GM10847 (cell line): Measurements from ENCODE around the gene NT5C1A.

Source experiments
- POLR2A ChIP-seq: IDR thresholded peaks from 2 replicates; pipeline ENCODE4 v1.6.1; 2011; ENCODE audit not compliant: insufficient read length; ENCODE audit errors: extremely low read depth

NT5C1A gene

DNA sequence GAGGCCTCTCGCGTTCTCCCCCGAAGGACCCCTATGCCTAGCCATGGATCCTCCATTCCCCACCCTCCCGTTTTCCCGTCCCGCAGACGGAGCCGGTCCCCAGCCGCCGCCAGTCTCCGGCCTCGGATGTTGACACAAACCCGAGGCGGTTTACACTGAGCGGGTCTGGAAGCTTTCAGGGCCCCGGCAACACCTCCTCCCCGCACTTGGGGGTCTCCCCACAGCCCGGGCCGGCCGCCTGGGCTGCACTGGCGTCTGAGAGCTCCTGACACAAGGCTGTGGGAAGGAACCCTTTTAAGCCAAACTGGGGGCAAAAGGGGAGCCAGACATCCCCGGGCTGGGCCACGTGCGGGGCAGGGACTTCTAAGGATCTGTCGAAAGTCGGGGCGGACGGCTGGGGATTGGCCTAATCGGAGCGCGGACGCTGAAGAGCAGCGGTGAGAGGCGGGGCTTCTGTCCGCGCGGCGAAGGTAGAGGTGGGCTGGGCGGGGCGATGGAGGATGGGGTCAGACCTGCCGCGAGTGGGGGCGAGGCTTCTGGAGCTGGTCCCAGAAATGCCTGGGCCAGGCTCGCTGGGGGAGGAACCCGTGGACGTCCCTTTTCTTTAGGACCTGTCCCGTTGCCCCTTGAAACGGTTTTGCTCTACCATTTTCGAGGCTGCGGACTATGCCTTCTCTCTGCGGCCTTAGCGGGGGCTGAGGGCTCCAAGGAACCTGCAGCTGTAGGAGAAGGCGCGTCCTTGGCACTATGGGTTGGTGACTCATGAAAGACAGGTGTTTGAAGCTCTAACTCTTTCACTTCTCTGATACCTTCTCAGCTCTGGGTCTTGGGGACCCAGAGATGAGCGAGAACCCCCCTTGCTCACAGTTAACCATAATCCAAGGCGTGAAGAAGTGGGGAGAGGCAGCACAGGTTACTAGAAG, 20.5 kb upstream of the NT5C1A start:
- TF ChIP-seq POLR2A: no peak

DNA sequence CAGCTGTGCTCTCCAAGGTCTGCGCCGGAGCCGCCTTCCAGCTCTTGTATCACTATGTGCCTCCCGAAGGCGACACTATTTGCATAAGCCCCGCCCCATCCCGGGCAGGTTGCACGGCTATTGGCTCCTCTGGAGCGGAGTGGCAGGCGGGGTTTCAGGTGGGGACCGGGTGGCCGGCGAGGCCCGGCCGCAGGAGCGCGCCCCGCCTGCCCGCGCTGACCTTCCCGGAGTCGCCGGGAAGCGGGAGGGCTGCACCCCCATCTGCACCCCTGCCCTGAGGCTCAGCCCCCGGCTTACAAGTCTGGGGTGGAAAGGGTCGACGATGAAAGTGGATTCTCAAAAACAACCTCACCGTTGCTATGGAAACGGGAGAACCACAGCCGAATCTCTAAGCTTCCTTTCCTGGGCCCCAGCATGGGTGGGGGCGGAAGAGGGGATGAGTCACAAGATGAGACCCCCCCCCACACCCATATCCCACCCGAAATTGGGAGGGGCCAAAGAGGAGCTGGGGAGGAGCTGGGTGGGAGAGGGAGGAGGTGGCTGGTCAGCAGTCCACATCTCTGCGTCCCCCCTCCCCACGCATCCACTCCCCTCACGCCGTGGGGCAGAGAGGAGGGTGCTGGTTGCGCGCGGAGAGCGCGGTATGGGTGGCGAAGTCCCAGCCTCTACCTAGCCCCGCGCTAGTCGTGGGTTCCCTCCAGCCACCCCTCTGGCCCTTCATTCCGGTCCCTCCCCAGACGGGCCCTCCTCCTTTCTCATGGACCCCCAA, 19.7 kb upstream of the NT5C1A start, which contains the start of gene HPCAL4:
TSS of gene HPCAL4 (minus strand) at position 51 of the 769 bp plus-strand sequence. CDS start 6,830 bp downstream, outside the sequence.
- TF ChIP-seq POLR2A: no peak

DNA sequence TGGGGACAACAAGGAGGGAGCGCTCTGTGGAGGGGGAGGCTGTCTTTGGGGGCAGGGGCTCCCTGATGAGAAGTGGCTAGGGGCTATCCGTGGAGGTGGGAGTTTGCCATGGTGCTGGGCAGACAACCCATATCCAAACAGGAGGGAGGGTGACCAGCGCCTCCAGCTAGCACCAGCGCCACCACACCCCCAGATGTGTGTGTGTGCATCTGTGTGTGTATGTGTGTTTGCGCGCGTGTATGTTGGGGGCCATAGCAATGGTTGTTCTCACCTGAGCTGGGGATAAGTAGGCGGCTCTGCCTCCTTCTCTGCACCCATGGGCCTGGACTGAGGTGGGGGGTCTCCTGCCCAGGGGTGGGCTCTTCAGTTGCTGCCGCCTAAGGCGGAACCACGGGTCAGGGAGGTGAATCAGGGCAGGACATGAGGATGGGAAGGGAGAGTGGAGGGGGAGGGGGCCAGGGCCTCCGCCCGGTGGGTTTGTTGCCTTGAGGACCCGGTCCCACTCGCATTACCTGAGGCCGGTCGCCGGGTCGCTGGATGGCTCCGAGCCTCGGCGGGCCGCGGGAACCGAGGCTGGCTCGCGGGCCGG, 19.0 kb upstream of the NT5C1A start:
- TF ChIP-seq POLR2A: no peak

DNA sequence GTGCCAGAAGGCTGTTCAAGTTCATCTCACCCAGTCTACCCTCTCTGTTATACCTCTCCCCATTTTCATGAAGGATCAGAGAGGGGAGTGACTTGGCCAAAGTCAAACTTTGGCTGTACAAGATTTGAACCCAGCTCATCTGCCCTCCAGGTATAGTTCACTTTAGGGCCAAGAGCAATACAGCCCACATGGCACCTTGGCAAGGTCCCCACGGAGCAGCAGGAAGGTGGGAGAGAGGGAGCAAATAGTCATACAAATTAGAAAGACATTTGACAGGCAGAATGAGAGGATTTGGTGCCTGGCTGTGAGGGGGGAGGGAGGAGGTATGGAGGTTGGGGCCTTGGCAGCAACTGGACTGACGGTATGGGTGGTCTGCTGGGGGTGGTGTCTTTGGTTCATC, 18.3 kb upstream of the NT5C1A start:
- no peak for TF ChIP-seq POLR2A

DNA sequence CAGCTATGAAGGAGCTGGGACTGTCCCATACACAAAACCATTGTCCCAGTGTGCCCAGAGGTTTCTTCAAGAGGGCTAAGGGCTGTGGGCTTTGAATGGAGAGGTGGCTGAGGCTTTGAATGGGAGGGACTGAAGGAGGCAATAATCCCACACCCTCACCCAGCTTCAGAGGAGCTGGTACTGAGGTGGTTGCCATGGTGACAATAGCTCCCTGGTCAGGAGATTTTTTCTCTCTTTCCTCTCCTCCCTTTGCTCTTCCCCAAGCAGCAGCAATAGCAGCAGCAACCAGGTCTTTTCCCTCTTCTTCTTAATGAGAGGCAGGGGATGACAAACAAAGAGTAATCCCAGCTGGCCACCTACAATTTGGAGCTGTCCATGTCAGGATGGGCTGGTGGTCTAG, 17.7 kb upstream of the NT5C1A start:
- TF ChIP-seq POLR2A: no peak

DNA sequence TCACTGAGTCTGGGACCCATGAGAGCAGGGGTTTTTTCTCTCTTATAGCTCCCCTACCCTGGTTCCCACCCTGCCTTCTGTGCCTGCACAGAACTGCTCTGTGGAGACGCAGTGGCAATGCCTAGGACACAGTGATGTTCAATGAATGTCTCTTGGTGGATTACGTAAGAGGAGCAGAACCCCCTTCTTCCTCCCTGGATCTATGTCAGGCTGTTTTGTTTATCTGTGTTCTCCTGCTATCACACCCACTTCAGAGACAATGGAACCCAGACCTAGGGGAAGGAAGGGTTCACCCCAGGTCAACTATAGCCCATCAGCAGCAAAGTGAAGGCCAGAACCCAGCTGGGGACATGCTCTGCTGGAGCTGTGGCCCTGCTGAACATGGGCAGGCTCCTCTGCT, 17.3 kb upstream of the NT5C1A start:
- TF ChIP-seq POLR2A: no peak

DNA sequence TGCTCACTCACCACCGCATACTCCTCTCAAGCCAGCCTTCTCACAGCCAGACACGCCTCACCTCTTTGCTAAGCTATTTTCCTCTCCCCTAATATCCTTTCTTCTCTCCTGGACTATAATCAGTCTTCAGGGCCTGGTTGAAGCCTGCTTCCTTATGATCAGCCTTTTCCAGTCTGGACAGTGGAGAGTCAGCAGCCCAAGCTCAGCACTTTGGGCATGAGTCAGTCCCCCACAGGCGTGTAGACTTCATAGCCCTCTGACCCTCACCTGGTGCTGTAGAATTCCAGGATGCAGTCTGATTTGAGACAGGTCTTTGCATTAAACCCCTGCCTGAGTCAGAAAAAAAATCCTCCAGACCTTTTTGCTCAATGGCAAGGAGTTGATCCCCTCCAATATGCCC, 16.8 kb upstream of the NT5C1A start:
- TF ChIP-seq POLR2A: no peak

DNA sequence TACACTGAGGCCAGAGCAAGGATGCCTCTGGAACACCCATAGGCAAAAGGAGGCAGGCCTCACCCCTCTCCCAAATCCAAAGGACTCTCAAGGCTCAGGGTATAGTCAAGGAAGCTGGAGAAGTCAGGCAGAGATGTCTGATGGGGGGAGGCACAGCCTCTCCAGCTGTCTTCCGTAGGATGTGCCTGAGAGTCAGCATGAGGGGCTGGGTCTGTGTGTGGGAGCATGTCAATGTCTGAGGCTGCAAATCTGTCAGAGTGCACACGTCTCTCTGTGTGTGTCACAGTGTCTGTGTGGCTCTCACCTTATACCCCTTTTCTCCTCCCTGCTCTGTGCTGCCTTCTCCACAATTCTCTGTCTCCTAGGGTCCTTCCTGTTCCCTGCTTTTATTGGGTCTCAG, 15.3 kb upstream of the NT5C1A start:
- TF ChIP-seq POLR2A: no peak

DNA sequence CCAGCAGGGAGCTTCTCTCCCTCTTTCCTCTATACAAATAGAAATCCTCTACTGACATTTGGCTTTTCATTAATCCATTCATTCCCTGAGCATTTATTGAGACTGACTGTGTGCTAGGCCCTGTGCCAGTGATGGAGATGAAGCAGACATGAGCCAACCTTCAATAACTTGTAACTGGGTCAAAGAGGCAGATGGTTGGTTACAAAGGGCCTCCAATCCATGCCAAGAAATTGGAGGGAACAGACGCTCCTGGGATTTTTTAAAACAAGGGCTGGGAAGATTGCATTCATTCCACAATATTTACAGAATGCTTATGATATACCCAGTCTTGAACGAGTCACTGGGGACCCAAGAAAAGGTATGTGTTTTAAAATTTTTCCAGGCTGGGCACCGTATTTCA, 13.2 kb upstream of the NT5C1A start:
- TF ChIP-seq POLR2A: no peak

DNA sequence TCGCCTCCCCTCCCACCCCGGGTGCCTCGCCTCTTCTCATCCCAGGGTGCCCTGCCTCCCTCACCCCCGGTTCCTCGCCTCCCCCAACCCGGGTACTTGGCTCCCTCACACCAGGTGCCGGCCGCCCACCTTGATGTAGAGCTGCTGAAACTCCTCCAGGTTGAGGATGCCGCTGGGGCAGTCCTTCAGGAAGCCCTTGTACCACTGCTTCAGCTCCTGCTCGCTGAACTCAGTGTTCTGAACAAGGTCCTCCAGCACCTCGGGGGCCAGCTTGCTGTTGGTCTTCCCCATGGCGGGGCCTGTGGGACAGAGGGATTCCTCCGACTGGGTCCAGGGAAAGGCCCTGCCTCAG, 12.4 kb upstream of the NT5C1A start:
- TF ChIP-seq POLR2A: no peak

DNA sequence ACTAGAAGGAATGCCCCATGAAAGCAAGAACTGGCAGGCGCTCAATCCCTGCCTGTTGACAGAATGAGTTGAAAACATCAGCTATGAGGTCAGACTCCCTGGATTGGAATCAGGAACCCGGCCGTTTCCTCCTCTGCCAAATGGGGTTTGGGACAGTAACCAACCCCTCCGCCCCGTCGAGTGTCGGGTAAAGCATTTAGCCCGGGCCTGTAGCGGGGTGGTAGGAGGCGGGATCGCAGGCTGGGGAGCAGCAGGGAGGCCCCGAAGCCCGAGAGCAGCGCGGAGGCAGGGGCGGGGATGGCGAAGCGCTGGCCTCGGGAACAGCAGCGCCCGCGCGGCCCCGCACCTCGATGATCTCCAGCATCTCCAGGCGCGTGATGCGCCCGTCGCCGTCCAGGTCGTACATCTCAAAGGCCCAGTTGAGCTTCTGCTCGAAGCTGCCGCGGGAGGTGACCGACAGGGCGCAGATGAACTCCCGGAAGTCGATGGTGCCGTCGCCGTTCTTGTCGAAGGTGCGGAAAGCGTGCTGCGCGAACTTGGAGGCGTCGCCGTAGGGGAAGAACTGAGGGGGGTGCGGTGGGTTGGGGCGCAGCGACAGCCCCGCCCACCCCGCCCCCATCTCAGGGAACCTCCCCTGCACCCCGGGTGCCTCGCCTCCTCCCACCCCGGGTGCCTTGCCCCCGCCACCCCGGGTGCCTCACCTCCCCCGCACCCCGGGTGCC, 11.8 kb upstream of the NT5C1A start:
- no peak for TF ChIP-seq POLR2A

DNA sequence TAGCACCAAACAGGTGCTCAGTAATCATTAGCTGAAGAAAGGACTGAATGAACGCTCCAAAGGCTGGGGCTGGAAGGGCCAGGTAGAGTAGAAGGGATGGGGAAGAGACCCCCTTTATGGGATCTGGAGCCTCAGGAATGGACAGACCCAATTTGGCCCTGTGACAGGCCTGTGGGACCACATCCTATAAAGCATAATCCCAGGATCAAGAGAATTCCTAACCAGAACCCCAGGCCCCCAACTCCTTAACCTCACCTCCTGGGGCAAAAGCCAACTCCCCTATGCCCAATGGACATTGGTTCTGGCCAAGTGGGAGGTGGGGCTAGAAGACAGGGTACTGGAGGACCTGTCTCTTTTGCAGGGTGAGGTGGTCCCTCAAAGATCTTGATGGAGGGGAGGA, 10.1 kb upstream of the NT5C1A start:
- TF ChIP-seq POLR2A: no peak

DNA sequence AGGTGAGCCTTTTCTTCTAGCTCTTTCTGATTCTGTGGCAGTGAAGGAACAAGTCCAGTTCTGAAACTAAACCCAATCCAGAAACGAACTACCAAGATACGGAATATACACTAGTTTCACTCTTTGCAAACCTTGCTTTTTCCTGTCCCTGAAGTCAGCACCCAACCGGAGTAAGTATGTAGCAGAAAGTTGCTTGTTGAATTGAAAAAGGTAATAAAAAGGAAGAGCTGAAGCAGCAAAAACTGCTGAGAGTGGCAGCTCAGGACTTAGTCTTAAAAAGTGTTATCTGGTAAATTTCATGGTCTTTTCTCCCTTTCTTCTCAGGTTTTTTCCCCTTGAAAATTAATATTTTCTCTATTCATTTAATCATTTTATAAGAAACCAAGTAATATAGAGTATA, 9.4 kb upstream of the NT5C1A start:
- TF ChIP-seq POLR2A: no peak

DNA sequence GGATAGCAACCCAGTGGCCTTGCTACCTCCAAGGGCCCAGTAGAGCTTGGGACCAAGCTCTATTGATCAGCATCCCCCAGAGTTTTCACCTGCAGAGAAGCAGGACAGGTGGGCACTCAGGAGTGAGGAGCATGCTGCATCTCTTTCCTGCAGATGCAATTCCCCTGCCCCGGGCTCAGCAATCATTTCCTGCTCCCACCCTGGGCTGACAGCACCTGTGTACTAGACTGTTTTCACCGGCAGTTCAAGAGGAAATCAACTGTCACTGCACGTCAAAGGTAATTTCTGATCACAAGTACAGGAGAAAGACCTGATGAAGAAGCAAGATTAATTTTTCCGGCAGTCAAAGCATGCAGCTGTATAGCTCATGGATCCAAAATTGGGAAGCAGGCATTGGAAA, 8.8 kb upstream of the NT5C1A start:
- no peak for TF ChIP-seq POLR2A

DNA sequence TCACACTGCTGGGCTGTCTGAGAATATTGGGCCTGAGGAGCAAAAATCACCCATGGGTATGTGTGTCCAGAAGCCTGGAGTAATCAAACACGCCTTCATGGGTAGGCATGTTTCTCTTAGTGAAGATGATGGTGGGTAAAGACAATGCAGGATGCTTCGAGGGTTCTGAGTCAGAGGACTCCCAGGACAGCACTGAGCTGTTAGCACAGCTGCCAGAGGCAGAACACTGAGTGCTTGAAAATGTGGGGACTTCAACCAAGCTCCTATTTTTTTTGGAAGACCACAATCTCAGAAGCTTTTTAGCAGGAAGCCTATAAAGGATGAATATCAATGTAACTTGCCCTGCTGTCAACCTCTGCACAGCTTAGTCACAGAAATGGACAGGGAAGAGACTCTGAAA, 7.9 kb upstream of the NT5C1A start:
- TF ChIP-seq POLR2A: no peak
